Measurements from ENCODE around the gene BLOC1S6.

DNA sequence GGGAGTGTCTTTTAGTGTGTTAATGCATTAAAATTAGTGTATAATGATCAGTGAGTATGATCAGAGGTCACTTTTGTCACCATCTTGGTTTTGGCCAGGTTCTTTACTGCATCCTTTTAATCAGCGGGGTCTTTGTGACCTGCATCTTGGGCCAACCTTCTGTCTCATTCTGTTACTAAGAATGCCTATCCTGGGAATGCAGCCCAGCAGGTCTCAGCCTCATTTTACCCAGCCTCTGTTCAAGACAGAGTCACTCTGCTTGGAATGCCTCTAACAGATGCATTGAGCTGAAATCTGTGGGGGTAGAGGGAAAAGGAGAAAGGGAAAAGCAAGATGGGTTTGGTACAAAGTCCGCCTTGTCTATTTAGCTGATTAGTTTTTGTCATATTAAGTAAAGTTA lies 5.3 kb upstream of the BLOC1S6 start:
- no peak for TF ChIP-seq POLR2A (IDR thresholded peaks at IDR 0.05)
- TF ChIP-seq, protein P1, sequence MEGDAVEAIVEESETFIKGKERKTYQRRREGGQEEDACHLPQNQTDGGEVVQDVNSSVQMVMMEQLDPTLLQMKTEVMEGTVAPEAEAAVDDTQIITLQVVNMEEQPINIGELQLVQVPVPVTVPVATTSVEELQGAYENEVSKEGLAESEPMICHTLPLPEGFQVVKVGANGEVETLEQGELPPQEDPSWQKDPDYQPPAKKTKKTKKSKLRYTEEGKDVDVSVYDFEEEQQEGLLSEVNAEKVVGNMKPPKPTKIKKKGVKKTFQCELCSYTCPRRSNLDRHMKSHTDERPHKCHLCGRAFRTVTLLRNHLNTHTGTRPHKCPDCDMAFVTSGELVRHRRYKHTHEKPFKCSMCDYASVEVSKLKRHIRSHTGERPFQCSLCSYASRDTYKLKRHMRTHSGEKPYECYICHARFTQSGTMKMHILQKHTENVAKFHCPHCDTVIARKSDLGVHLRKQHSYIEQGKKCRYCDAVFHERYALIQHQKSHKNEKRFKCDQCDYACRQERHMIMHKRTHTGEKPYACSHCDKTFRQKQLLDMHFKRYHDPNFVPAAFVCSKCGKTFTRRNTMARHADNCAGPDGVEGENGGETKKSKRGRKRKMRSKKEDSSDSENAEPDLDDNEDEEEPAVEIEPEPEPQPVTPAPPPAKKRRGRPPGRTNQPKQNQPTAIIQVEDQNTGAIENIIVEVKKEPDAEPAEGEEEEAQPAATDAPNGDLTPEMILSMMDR (IDR thresholded peaks at IDR 0.05): no peak
